Tibial artery (tissue), 4 donors: ENCODE results near the gene C10orf95.
A peak's percentile ranks its signal among the peaks of the same experiment; 100 is the strongest.

Source experiments
- DNase-seq, 2 donors: peaks; one replicate each; pipeline ENCODE4 v3.0.0-alpha.2; 2019
- H3K27ac ChIP-seq, 2 donors: fragments of 200-600 bp; sonication (generic) in 1 of 2; 1 replicate in 1 of 2; 2 replicates in 1 of 2; pipeline ENCODE4 v1.5.1; 2018 to 2019; ENCODE audit warnings: mild to moderate bottlenecking in 1 of 2
- H3K27me3 ChIP-seq, 2 donors: fragments of 200-600 bp; sonication (generic) in 1 of 2; one replicate each; pipeline versions ENCODE4 v1.5.1 to v1.6.0; 2016 to 2019
- H3K36me3 ChIP-seq, 3 donors: fragments of 200-600 bp; sonication (generic) in 2 of 3; one replicate each; pipeline ENCODE4 v1.5.1; 2016 to 2019; ENCODE audit warnings: mild to moderate bottlenecking in 2 of 3
- H3K4me1 ChIP-seq, 4 donors: fragments of 200-600 bp; sonication (generic) in 2 of 4; 1 replicate in 3 of 4; 2 replicates in 1 of 4; pipeline ENCODE4 v1.5.1; 2016 to 2019
- H3K4me3 ChIP-seq, 2 donors: fragments of 200-600 bp; sonication (generic) in 1 of 2; 1 replicate in 1 of 2; 2 replicates in 1 of 2; pipeline ENCODE4 v1.5.1; 2018 to 2019; ENCODE audit warnings: mild to moderate bottlenecking in 2 of 2
- H3K9me3 ChIP-seq, 3 donors: fragments of 200-600 bp; sonication (generic) in 1 of 3; one replicate each; pipeline ENCODE4 v1.5.1; 2016 to 2019
- intact Hi-C: fragments of 100-400 bp; cut with DNase I; formaldehyde crosslinking; loops from one replicate; pipeline ENCODE4 v1.15.0; 2023; ENCODE audit warnings: low total_unique reads
- TF ChIP-seq, protein P1 (sequence below), 2 experiments: fragments of 200-600 bp in 1 of 2; fragments of 450-650 bp in 1 of 2; IDR thresholded peaks; one replicate each; pipeline ENCODE4 v1.5.1; 2017 to 2019; ENCODE audit warnings: antibody characterized with exemption in 2 of 2, mild to moderate bottlenecking in 1 of 2, moderate library complexity in 1 of 2

C10orf95 gene

GRCh38 chr10:102409604-102410428 lies 41.5 kb downstream of the C10orf95 start:
- H3K4me1 ChIP-seq: peaks cover 0 to 26% (median 14%) of the 10 kb centered on the region in 4 donors
- TF ChIP-seq, protein P1, sequence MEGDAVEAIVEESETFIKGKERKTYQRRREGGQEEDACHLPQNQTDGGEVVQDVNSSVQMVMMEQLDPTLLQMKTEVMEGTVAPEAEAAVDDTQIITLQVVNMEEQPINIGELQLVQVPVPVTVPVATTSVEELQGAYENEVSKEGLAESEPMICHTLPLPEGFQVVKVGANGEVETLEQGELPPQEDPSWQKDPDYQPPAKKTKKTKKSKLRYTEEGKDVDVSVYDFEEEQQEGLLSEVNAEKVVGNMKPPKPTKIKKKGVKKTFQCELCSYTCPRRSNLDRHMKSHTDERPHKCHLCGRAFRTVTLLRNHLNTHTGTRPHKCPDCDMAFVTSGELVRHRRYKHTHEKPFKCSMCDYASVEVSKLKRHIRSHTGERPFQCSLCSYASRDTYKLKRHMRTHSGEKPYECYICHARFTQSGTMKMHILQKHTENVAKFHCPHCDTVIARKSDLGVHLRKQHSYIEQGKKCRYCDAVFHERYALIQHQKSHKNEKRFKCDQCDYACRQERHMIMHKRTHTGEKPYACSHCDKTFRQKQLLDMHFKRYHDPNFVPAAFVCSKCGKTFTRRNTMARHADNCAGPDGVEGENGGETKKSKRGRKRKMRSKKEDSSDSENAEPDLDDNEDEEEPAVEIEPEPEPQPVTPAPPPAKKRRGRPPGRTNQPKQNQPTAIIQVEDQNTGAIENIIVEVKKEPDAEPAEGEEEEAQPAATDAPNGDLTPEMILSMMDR (IDR thresholded peaks at IDR 0.05): no peak
- DNase-seq: no peak
- no peak overlapping the region for H3K27ac ChIP-seq
- intact Hi-C loops: no loop called here
- peak overlapping the region in 1 of 2 donors; percentile 43 for H3K4me3 ChIP-seq
- peaks cover 0 to 88% of the 10 kb centered on the region in 2 donors for H3K27me3 ChIP-seq
- no peaks in the 10 kb centered on the region for H3K36me3 ChIP-seq
- H3K9me3 ChIP-seq: no peaks in the 10 kb centered on the region

DNA sequence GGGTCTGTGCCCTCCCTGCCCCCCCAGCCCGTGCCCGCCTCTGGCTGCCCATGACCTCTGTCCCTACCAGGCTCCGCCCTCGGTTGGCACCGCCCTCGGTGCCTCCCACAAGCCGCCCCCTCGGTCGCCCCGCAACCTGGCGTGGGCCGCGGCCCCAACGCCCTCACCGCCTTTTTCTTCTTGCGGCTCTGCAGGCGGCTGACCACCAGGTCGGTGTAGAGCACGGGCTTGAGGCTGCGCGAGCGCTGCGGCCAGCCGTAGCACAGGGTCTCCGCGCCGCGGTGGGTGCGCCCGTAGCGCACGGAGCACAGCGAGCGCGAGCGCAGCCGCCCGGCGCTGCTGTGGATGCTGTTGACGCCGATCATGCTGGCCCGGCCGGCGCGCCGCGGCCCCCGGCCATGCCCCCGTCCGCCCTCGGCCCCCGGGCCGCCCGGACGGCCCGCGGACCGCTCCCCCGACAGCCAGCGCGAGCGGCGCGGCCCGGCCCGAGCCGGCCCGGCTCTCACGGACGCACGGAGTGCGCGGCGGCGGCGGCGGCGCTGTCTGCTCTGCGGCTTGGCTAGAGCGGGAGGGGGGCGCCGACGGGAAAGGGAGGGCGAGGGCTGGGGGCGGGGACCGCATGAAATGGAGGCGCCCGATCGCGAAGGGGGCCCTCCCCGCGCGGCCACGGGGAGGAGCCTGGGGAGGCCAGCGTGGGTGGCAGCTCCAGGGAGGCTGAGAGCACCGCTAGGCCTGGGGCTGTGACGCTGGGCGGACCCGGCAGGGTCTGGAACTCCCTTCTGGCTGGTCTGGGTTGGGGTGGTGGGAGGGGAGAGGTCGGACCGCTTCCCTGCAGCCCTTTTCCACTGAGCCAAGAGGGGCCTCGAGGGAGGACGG lies 42.4 kb downstream of the C10orf95 start:
- intact Hi-C loops: no loop called here
- Histone ChIP-seq H3K4me3 (peak overlapping the region; percentile 10 to 43), H3K27me3 (peaks cover 0 to 80% of the 10 kb centered on the region in 2 donors), H3K9me3 (no peaks in the 10 kb centered on the region), H3K27ac (no peak overlapping the region), H3K4me1 (peaks cover 0 to 26% (median 14%) of the 10 kb centered on the region in 4 donors), H3K36me3 (no peaks in the 10 kb centered on the region)
- TF ChIP-seq, protein P1 (IDR thresholded peaks at IDR 0.05): no peak
- no peak for DNase-seq

- intact Hi-C loops: no loop called here
- Histone ChIP-seq H3K27me3 (peaks cover 0 to 73% of the 10 kb centered on the region in 2 donors), H3K4me1 (peaks cover 0 to 26% (median 14%) of the 10 kb centered on the region in 4 donors), H3K4me3 (peak overlapping the region; percentile 10 to 43), H3K36me3 (peaks cover 0 to 1% (median 0%) of the 10 kb centered on the region in 3 donors), H3K9me3 (no peaks in the 10 kb centered on the region), H3K27ac (no peak overlapping the region)
- TF ChIP-seq, protein P1 (IDR thresholded peaks at IDR 0.05): no peak
- no peak for DNase-seq
Measured at GRCh38 chr10:102408131-102408727, 43.1 kb downstream of the C10orf95 start.

- Histone ChIP-seq H3K4me1 (peaks cover 0 to 26% (median 14%) of the 10 kb centered on the region in 4 donors), H3K9me3 (no peaks in the 10 kb centered on the region), H3K4me3 (no peak overlapping the region), H3K27me3 (peaks cover 0 to 66% of the 10 kb centered on the region in 2 donors), H3K27ac (no peak overlapping the region), H3K36me3 (peaks cover 0 to 8% (median 6%) of the 10 kb centered on the region in 3 donors)
- no peak for DNase-seq
- intact Hi-C loops: no loop called here
- TF ChIP-seq, protein P1 (IDR thresholded peaks at IDR 0.05): no peak
Measured at GRCh38 chr10:102407425-102408130, 43.8 kb downstream of the C10orf95 start.

GRCh38 chr10:102406815-102407214 lies 44.5 kb downstream of the C10orf95 start:
- Histone ChIP-seq H3K27ac (no peak overlapping the region), H3K9me3 (no peaks in the 10 kb centered on the region), H3K27me3 (peaks cover 0 to 58% of the 10 kb centered on the region in 2 donors), H3K4me3 (no peak overlapping the region), H3K4me1 (peaks cover 0 to 26% (median 14%) of the 10 kb centered on the region in 4 donors), H3K36me3 (peaks cover 3 to 15% (median 12%) of the 10 kb centered on the region in 3 donors)
- DNase-seq: no peak
- TF ChIP-seq, protein P1 (IDR thresholded peaks at IDR 0.05): no peak
- intact Hi-C loops: no loop called here
